Mucosa of gallbladder (tissue), 1 donor: ENCODE measurements around the gene SLC12A9. TPM values are rescaled to one million over a fixed set of nuclear protein-coding genes. Genes with fewer than 3 reads are reported as not detected.
A peak's percentile ranks its signal among the peaks of the same experiment; 100 is the strongest.
"Not testable (repeated sequence)": the region's sequence is repeated elsewhere in the genome, so short reads cannot be mapped to it uniquely, and the experiment has no call there.

ENCODE experiments used
- DNase-seq: peaks from one replicate; pipeline ENCODE4 v3.0.0-alpha.2; 2020; ENCODE audit warnings: low spot score
- total RNA-seq: library from RNA; stranded (reverse); gene quantifications from one replicate; pipeline ENCODE4 v1.2.1, GENCODE V29; 2021
- donor health status: DM: no; HTN: no; CAD: no.

SLC12A9 gene
- total RNA-seq, 1 donor from 2014 or later, result 76.1 TPM

GRCh38 chr7:100825751-100826513, 26.6 kb upstream of the SLC12A9 start:
- DNase-seq, result no peak

- DNase-seq, result no peak
Measured at GRCh38 chr7:100826514-100827329, 25.8 kb upstream of the SLC12A9 start.

- DNase-seq, result peak; percentile 87
Measured at GRCh38 chr7:100827330-100828226, 24.9 kb upstream of the SLC12A9 start, which contains the start of gene EPHB4. Gene EPHB4, minus strand, starts transcription at chr7:100827523. Its CDS starts 493 bp downstream, at chr7:100827030.

GRCh38 chr7:100829150-100829716, 23.3 kb upstream of the SLC12A9 start:
- DNase-seq, result peak; percentile 64

GRCh38 chr7:100830396-100830795, 22.1 kb upstream of the SLC12A9 start:
- DNase-seq, result no peak

- DNase-seq, result no peak
Measured at GRCh38 chr7:100832281-100832633, 20.3 kb upstream of the SLC12A9 start.

- DNase-seq, result peak; percentile 80
Measured at GRCh38 chr7:100835903-100836811, 16.4 kb upstream of the SLC12A9 start.

GRCh38 chr7:100836812-100837098, 15.8 kb upstream of the SLC12A9 start:
- no peak for DNase-seq

GRCh38 chr7:100837099-100837836, 15.2 kb upstream of the SLC12A9 start:
- DNase-seq, result peak; percentile 91

- DNase-seq, result no peak
Measured at GRCh38 chr7:100839361-100839760, 13.2 kb upstream of the SLC12A9 start.

GRCh38 chr7:100840470-100841100, 11.9 kb upstream of the SLC12A9 start:
- no peak for DNase-seq

- no peak for DNase-seq
Measured at GRCh38 chr7:100847360-100847759, 5.2 kb upstream of the SLC12A9 start.

GRCh38 chr7:100854146-100854895, 1.8 kb downstream of the SLC12A9 start:
- no peak for DNase-seq

- DNase-seq, result not testable (repeated sequence)
Measured at GRCh38 chr7:100854899-100855298, 2.4 kb downstream of the SLC12A9 start.

GRCh38 chr7:100855515-100855914, 3.0 kb downstream of the SLC12A9 start:
- DNase-seq, result no peak

GRCh38 chr7:100856871-100857282, 4.4 kb downstream of the SLC12A9 start:
- no peak for DNase-seq

GRCh38 chr7:100859856-100860255, 7.3 kb downstream of the SLC12A9 start:
- no peak for DNase-seq

- DNase-seq, result no peak
Measured at GRCh38 chr7:100860702-100861615, 8.4 kb downstream of the SLC12A9 start.
